A549 (cell line): ENCODE data around the gene SMG1. TPM values are rescaled to one million over a fixed set of nuclear protein-coding genes. Genes with fewer than 3 reads are reported as not detected.

Experiments
- ATAC-seq, 2 experiments: fragments of 200-7000 bp in 1 of 2; fragments of >200 bp in 1 of 2; cut with Nextera tagmentation in 1 of 2; cut with Tn5 transposase in 1 of 2; 3 replicates each; pipeline versions ENCODE4 v1.8.0 to v1.9.1; 2018 to 2020; ENCODE audit warnings: mild to moderate bottlenecking in 1 of 2, moderate library complexity in 1 of 2
- CTCF ChIA-PET: fragments of 300-600 bp; sonication (Branson Sonifier 250); formaldehyde crosslinking; extraction: SDS; loops from one replicate; lab custom pipeline; 2021; ENCODE audit warnings: antibody characterized with exemption, inconsistent platforms; lab: Yijun Ruan, JAX
- POLR2A ChIA-PET: fragments of 350-600 bp; formaldehyde crosslinking; extraction: SDS; loops from one replicate; lab custom pipeline; 2021; ENCODE audit warnings: antibody characterized with exemption, inconsistent platforms; lab: Yijun Ruan, JAX
- DNase-seq, 2 experiments: peaks; one replicate each; pipeline versions ENCODE4 v3.0.0 to v3.0.0-alpha.2; 2011 to 2016; ENCODE audit warnings: low read depth in 1 of 2, low spot score in 1 of 2
- FAIRE-seq: peaks from 2 replicates; lab custom pipeline; 2011; peaks lifted over from hg19 to GRCh38; lab: Jason Lieb, UNC
- H3K27ac ChIP-seq, 2 experiments: fragments of >200 bp; sonication (Bioruptor Twin); formaldehyde crosslinking; 3 replicates each; pipeline ENCODE4 v1.5.1; 2016 to 2017
- H3K4me1 ChIP-seq: fragments of >200 bp; sonication (Bioruptor Twin); formaldehyde crosslinking; 3 replicates; pipeline ENCODE4 v1.6.1; 2016
- H3K4me2 ChIP-seq: fragments of >200 bp; sonication (Bioruptor Twin); formaldehyde crosslinking; 3 replicates; pipeline ENCODE4 v1.6.1; 2016
- H3K4me3 ChIP-seq: fragments of >200 bp; sonication (Bioruptor Twin); formaldehyde crosslinking; 3 replicates; pipeline ENCODE4 v1.5.1; 2016
- H3K9me3 ChIP-seq: fragments of >200 bp; sonication (Bioruptor Twin); formaldehyde crosslinking; 3 replicates; pipeline ENCODE4 v1.6.1; 2016
- BHLHE40 ChIP-seq: IDR thresholded peaks from 2 replicates; pipeline ENCODE4 v1.6.1; 2012; ENCODE audit warnings: low read depth, low read length, inconsistent platforms
- CBX2 ChIP-seq: fragments of 200-600 bp; sonication (generic); IDR thresholded peaks from 2 replicates; pipeline ENCODE4 v1.6.1; 2016; ENCODE audit warnings: low read depth, mild to moderate bottlenecking, borderline replicate concordance
- CBX8 ChIP-seq: fragments of 200-600 bp; sonication (generic); IDR thresholded peaks from 2 replicates; pipeline ENCODE4 v1.6.1; 2016
- CEBPB ChIP-seq, 2 experiments: fragments of >200 bp in 1 of 2; sonication (Bioruptor Twin) in 1 of 2; formaldehyde crosslinking in 1 of 2; IDR thresholded peaks; 2 replicates each; pipeline ENCODE4 v1.6.1; 2012 to 2016
- ELK1 ChIP-seq: fragments of 150-350 bp; IDR thresholded peaks from 2 replicates; pipeline ENCODE4 v1.6.1; 2014; ENCODE audit warnings: low read depth, mild to moderate bottlenecking, low read length
- EP300 ChIP-seq, 2 experiments: fragments of >200 bp; sonication (Bioruptor Twin); formaldehyde crosslinking; IDR thresholded peaks; 2 replicates in 1 of 2; 3 replicates in 1 of 2; pipeline ENCODE4 v1.6.1; 2016 to 2017
- ESRRA ChIP-seq: fragments of 150-350 bp; IDR thresholded peaks from 2 replicates; pipeline ENCODE4 v1.6.1; 2014; ENCODE audit warnings: mild to moderate bottlenecking, low read length, borderline replicate concordance
- FOSB ChIP-seq: fragments of 250-450 bp; sonication (Bioruptor Pico); IDR thresholded peaks from 2 replicates; pipeline ENCODE4 v1.5.0; 2020; ENCODE audit warnings: mild to moderate bottlenecking, moderate library complexity
- FOSL2 ChIP-seq, 2 experiments: fragments of 450-650 bp in 1 of 2; fragments of >200 bp in 1 of 2; sonication (Bioruptor Twin) in 1 of 2; formaldehyde crosslinking; IDR thresholded peaks; 2 replicates each; pipeline versions ENCODE4 v1.5.0 to v1.6.1; 2016 to 2020; ENCODE audit warnings: mild to moderate bottlenecking in 1 of 2, moderate library complexity in 1 of 2
- GATA3 ChIP-seq: IDR thresholded peaks from 2 replicates; pipeline ENCODE4 v1.6.1; 2012; ENCODE audit warnings: borderline replicate concordance
- HDAC2 ChIP-seq: fragments of 200-600 bp; sonication (generic); IDR thresholded peaks from 2 replicates; pipeline ENCODE4 v1.6.1; 2016
- HEYL ChIP-seq: fragments of 250-450 bp; sonication (Bioruptor Pico); IDR thresholded peaks from 2 replicates; pipeline ENCODE4 v1.8.0; 2021; ENCODE audit warnings: mild to moderate bottlenecking, moderate library complexity
- MAZ ChIP-seq: fragments of 150-350 bp; IDR thresholded peaks from 2 replicates; pipeline ENCODE4 v1.6.1; 2014; ENCODE audit warnings: antibody characterized with exemption, low read depth, low read length, borderline replicate concordance
- NPAS2 ChIP-seq: fragments of 250-450 bp; sonication (Bioruptor Pico); IDR thresholded peaks from 2 replicates; pipeline ENCODE4 v1.8.0; 2022; ENCODE audit warnings: mild to moderate bottlenecking, moderate library complexity, borderline replicate concordance
- PBX3 ChIP-seq: IDR thresholded peaks from 2 replicates; pipeline ENCODE4 v1.6.1; 2012
- PHF8 ChIP-seq: fragments of 200-600 bp; sonication (generic); IDR thresholded peaks from 2 replicates; pipeline ENCODE4 v1.6.1; 2016; ENCODE audit warnings: low read depth, mild to moderate bottlenecking, antibody characterized with exemption, moderate library complexity, borderline replicate concordance
- POLR2AphosphoS2 ChIP-seq: conservative IDR thresholded peaks from 2 replicates; pipeline ENCODE4 v1.6.1; 2012; ENCODE audit warnings: low read length, improper control_type of control experiment, inconsistent platforms
- RAD21 ChIP-seq, 2 experiments: fragments of >200 bp in 1 of 2; sonication (Bioruptor Twin) in 1 of 2; formaldehyde crosslinking in 1 of 2; IDR thresholded peaks in 1 of 2; conservative IDR thresholded peaks in 1 of 2; 2 replicates in 1 of 2; 3 replicates in 1 of 2; pipeline ENCODE4 v1.6.1; 2012 to 2018; ENCODE audit warnings: inconsistent platforms in 1 of 2
- SMC3 ChIP-seq: fragments of >200 bp; sonication (Bioruptor Twin); formaldehyde crosslinking; IDR thresholded peaks from 3 replicates; pipeline ENCODE4 v1.6.1; 2018; ENCODE audit warnings: inconsistent platforms
- SREBF2 ChIP-seq: fragments of 450-650 bp; IDR thresholded peaks from 2 replicates; pipeline ENCODE4 v1.6.1; 2014; ENCODE audit warnings: mild to moderate bottlenecking, moderate library complexity
- TFCP2L1 ChIP-seq: fragments of 250-450 bp; sonication (Bioruptor Pico); IDR thresholded peaks from 2 replicates; pipeline ENCODE4 v1.5.0; 2021; ENCODE audit warnings: mild to moderate bottlenecking
- TP53 ChIP-seq: fragments of 250-450 bp; sonication (Bioruptor Pico); IDR thresholded peaks from 2 replicates; pipeline ENCODE4 v1.5.0; 2021; ENCODE audit warnings: mild to moderate bottlenecking, moderate library complexity
- ZC3H11A ChIP-seq: fragments of 450-650 bp; IDR thresholded peaks from 2 replicates; pipeline ENCODE4 v1.6.1; 2014; ENCODE audit warnings: antibody characterized with exemption, mild to moderate bottlenecking
- ZFP36 ChIP-seq: fragments of 450-650 bp; IDR thresholded peaks from 2 replicates; pipeline ENCODE4 v1.6.1; 2014; ENCODE audit warnings: borderline replicate concordance; ENCODE audit not compliant: partially characterized antibody
- WGBS: methylation state at CpG from one replicate; pipeline ENCODE4 v1.1.6; 2017; ENCODE audit errors: missing lambda C conversion rate; 5-methylcytosine and 5-hydroxymethylcytosine counted together
- polyA plus RNA-seq, 4 experiments: library from polyadenylated mRNA; depleted of rRNA in 3 of 4; stranded (reverse); fragments of >200 nt; fragmentation: RNase III in 1 of 4; extraction: RNeasy Plus Mini Kit Qiagen cat#74134 plus additional on column Dnase treatment in 1 of 4; gene quantifications; 2 replicates in 3 of 4; 3 replicates in 1 of 4; pipeline ENCODE4 v1.2.3, GENCODE V29; 2011 to 2017

The SMG1 gene
- polyA plus RNA-seq, 2 of the 4 experiments (the other 2 are of a cell fraction), result 15.7 to 63.8 TPM

- no peak for TF ChIP-seq PHF8
- no peak for TF ChIP-seq MAZ
- no peak for TF ChIP-seq GATA3
- no peak for TF ChIP-seq FOSL2 (IDR thresholded peaks at IDR 0.05)
- no peak for TF ChIP-seq FOSL2 (CRISPR knock-in tag; IDR thresholded peaks at IDR 0.05)
- no peak for TF ChIP-seq ZC3H11A
- TF ChIP-seq SMC3, result peak; percentile 90
- TF ChIP-seq ZFP36, result no peak
- TF ChIP-seq BHLHE40, result no peak
- TF ChIP-seq SREBF2, result no peak
- peak; percentile 91 to 93 for TF ChIP-seq RAD21 (conservative IDR thresholded peaks at IDR 0.05 in 1 of 2, IDR thresholded peaks at IDR 0.05 in 1 of 2)
- TF ChIP-seq HEYL (CRISPR knock-in tag), result no peak
- TF ChIP-seq PBX3, result no peak
- no peak for TF ChIP-seq HDAC2
- TF ChIP-seq ELK1, result no peak
- TF ChIP-seq CEBPB (IDR thresholded peaks at IDR 0.05), result no peak
- no peak for TF ChIP-seq CBX8
- no peak for TF ChIP-seq NPAS2 (CRISPR knock-in tag)
- TF ChIP-seq EP300 (IDR thresholded peaks at IDR 0.05), result no peak
- no peak for TF ChIP-seq ESRRA
- TF ChIP-seq, all 56 proteins: peak for 5
These were observed 43.0 kb upstream of the SMG1 start (continued) for GRCh38 chr16:18969050-18969854.

GRCh38 chr16:18966791-18967190 lies 40.6 kb upstream of the SMG1 start:
- 0 out of 3 replicates have a peak, but pooled peaks cover 4% of the 10 kb centered on the region for H3K4me1 ChIP-seq
- no peak overlapping the region for H3K4me2 ChIP-seq
- POLR2A ChIA-PET, result interaction anchor here (0.9 kb wide), 1 partner anchor 165 kb away, joined by 3 read pairs; the partner anchor contains the start of gene ARL6IP1
- ATAC-seq (no peak), FAIRE-seq (no peak), DNase-seq (no peak)
- H3K27ac ChIP-seq, result no peak overlapping the region
- H3K4me3 ChIP-seq, result no peak overlapping the region
- CTCF ChIA-PET, result interaction anchor here (0.6 to 4.3 kb wide), 7 partner anchors 9 to 38 kb away, joined by 3 to 26 read pairs (median 5); partner anchors contain the start of gene TMC7
- no peaks in the 10 kb centered on the region for H3K9me3 ChIP-seq
- WGBS, result 84% methylated on average over 5 of the region's 5 CpGs
- TF ChIP-seq EP300 (IDR thresholded peaks at IDR 0.05) (no peak), TFCP2L1 (CRISPR knock-in tag) (no peak), FOSB (CRISPR knock-in tag) (no peak), CBX2 (no peak), PBX3 (no peak), POLR2AphosphoS2 (no peak), NPAS2 (CRISPR knock-in tag) (no peak), PHF8 (no peak), TP53 (no peak)
